ENCODE results near the gene STAC3. TPM values are rescaled to one million over a fixed set of nuclear protein-coding genes. Genes with fewer than 3 reads are reported as not detected.

STAC3 gene
- total RNA-seq, 2 experiments from 2014 or later: 2.0 to 3.0 TPM

GRCh38 chr12:57221169-57221917, 29.6 kb downstream of the STAC3 start:
- intact Hi-C loops (cut with DNase I, micrococcal nuclease): no loop called here
- H3K9me3 ChIP-seq (ENCODE audit: control insufficient read depth in 1 of 2, insufficient read depth in 1 of 2, low read length in 2 of 2): peaks cover 0 to 52% of the 10 kb centered on the region in 2 experiments
- no peak for TF ChIP-seq CTCF (IDR thresholded peaks at IDR 0.05)
- DNase-seq (no peak), ATAC-seq (ENCODE audit: poor library complexity) (no peak)
- H3K4me1 ChIP-seq (ENCODE audit: insufficient read depth, low read length): peaks cover 59% of the 10 kb centered on the region
- H3K4me3 ChIP-seq (ENCODE audit: low read length): no peak overlapping the region
- H3K36me3 Mint-ChIP-seq (ENCODE audit: low read depth): no peaks in the 10 kb centered on the region
- no peak overlapping the region for H3K27ac Mint-ChIP-seq
- H3K27ac ChIP-seq (ENCODE audit: low read depth in 1 of 2, low read length in 2 of 2): no peak overlapping the region
- H3K9me3 Mint-ChIP-seq: no peaks in the 10 kb centered on the region
- H3K4me3 Mint-ChIP-seq: peak overlapping the region; percentile 23
- POLR2A ChIA-PET: interaction anchor here (1.2 kb wide), 1 partner anchor 9 kb away, joined by 3 read pairs; no protein-coding TSS in a partner anchor
- peaks cover 67% of the 10 kb centered on the region for H3K4me1 Mint-ChIP-seq (ENCODE audit: low read depth)
- H3K36me3 ChIP-seq (ENCODE audit: insufficient read depth, low read length): no peaks in the 10 kb centered on the region
- H3K27me3 Mint-ChIP-seq: peaks cover 92% of the 10 kb centered on the region
- CTCF ChIA-PET: interaction anchor here (1.5 to 1.7 kb wide), 2 partner anchors 18 to 22 kb away, joined by 5 to 6 read pairs; no protein-coding TSS in a partner anchor
- H3K27me3 ChIP-seq (ENCODE audit: control insufficient read depth in 1 of 2, insufficient read depth in 2 of 2, low read length in 2 of 2): peaks cover 86 to 93% of the 10 kb centered on the region in 2 experiments

- Histone ChIP-seq H3K4me1 (ENCODE audit: insufficient read depth, low read length) (peaks cover 60% of the 10 kb centered on the region), H3K27me3 (ENCODE audit: control insufficient read depth in 1 of 2, insufficient read depth in 2 of 2, low read length in 2 of 2) (peaks cover 85 to 93% of the 10 kb centered on the region in 2 experiments), H3K27ac (ENCODE audit: low read depth in 1 of 2, low read length in 2 of 2) (no peak overlapping the region), H3K4me3 (ENCODE audit: low read length) (no peak overlapping the region), H3K9me3 (ENCODE audit: control insufficient read depth in 1 of 2, insufficient read depth in 1 of 2, low read length in 2 of 2) (peaks cover 0 to 49% of the 10 kb centered on the region in 2 experiments), H3K36me3 (ENCODE audit: insufficient read depth, low read length) (no peaks in the 10 kb centered on the region)
- POLR2A ChIA-PET: interaction anchor here (1.2 kb wide), 1 partner anchor 10 kb away, joined by 3 read pairs; no protein-coding TSS in a partner anchor
- DNase-seq: no peak
- peaks cover 65% of the 10 kb centered on the region for H3K4me1 Mint-ChIP-seq (ENCODE audit: low read depth)
- CTCF ChIA-PET: interaction anchor here (1.7 kb wide), 1 partner anchor 18 kb away, joined by 6 read pairs; no protein-coding TSS in a partner anchor
- H3K4me3 Mint-ChIP-seq: peak overlapping the region; percentile 23
- H3K27me3 Mint-ChIP-seq: peaks cover 90% of the 10 kb centered on the region
- H3K36me3 Mint-ChIP-seq (ENCODE audit: low read depth): no peaks in the 10 kb centered on the region
- no peak for TF ChIP-seq CTCF (IDR thresholded peaks at IDR 0.05)
- H3K9me3 Mint-ChIP-seq: no peaks in the 10 kb centered on the region
- ATAC-seq (ENCODE audit: poor library complexity): no peak
- intact Hi-C loops (cut with DNase I, micrococcal nuclease): no loop called here
- H3K27ac Mint-ChIP-seq: no peak overlapping the region
These were observed 30.2 kb downstream of the STAC3 start for GRCh38 chr12:57220770-57221168.

- TF ChIP-seq CTCF (IDR thresholded peaks at IDR 0.05): no peak
- Mint-ChIP-seq H3K27ac (no peak overlapping the region), H3K27me3 (peaks cover 90% of the 10 kb centered on the region), H3K4me3 (peak overlapping the region; percentile 23), H3K36me3 (ENCODE audit: low read depth) (no peaks in the 10 kb centered on the region), H3K4me1 (ENCODE audit: low read depth) (peaks cover 65% of the 10 kb centered on the region), H3K9me3 (no peaks in the 10 kb centered on the region)
- intact Hi-C loops (cut with DNase I, micrococcal nuclease): no loop called here
- no peak overlapping the region for H3K4me3 ChIP-seq (ENCODE audit: low read length)
- ATAC-seq (ENCODE audit: poor library complexity): no peak
- DNase-seq: no peak
- POLR2A ChIA-PET: interaction anchor here (0.8 to 1.0 kb wide), 2 partner anchors 9 to 22 kb away, joined by 3 to 5 read pairs; partner anchors contain the start of gene SHMT2
- H3K4me1 ChIP-seq (ENCODE audit: insufficient read depth, low read length): peaks cover 60% of the 10 kb centered on the region
- no peaks in the 10 kb centered on the region for H3K36me3 ChIP-seq (ENCODE audit: insufficient read depth, low read length)
- CTCF ChIA-PET: interaction anchor here (7.9 kb wide), 1 partner anchor 22 kb away, joined by 225 read pairs; a partner anchor contains a TSS
- H3K27me3 ChIP-seq (ENCODE audit: control insufficient read depth in 1 of 2, insufficient read depth in 2 of 2, low read length in 2 of 2): peaks cover 86 to 93% of the 10 kb centered on the region in 2 experiments
- H3K27ac ChIP-seq (ENCODE audit: low read depth in 1 of 2, low read length in 2 of 2): no peak overlapping the region
- peaks cover 0 to 43% of the 10 kb centered on the region in 2 experiments for H3K9me3 ChIP-seq (ENCODE audit: control insufficient read depth in 1 of 2, insufficient read depth in 1 of 2, low read length in 2 of 2)
These were observed 30.8 kb downstream of the STAC3 start for GRCh38 chr12:57219993-57220754.

Data from CD4-positive, alpha-beta T cell (primary cell).